ENCODE measurements around the gene POLR2L. TPM values are rescaled to one million over a fixed set of nuclear protein-coding genes. Genes with fewer than 3 reads are reported as not detected.

The POLR2L gene
- total RNA-seq, 3 donors from 2014 or later (not counting 1 experiment from before 2014, with no cell fraction given) = 48.2 to 63.8 (median 61.2) TPM

GRCh38 chr11:855796-856195 lies 13.5 kb upstream of the POLR2L start:
- H3K36me3 ChIP-seq (ENCODE audit: control insufficient read depth, insufficient read depth, low read length) = no peaks in the 10 kb centered on the region
- no peak overlapping the region for H3K27ac Mint-ChIP-seq

DNA sequence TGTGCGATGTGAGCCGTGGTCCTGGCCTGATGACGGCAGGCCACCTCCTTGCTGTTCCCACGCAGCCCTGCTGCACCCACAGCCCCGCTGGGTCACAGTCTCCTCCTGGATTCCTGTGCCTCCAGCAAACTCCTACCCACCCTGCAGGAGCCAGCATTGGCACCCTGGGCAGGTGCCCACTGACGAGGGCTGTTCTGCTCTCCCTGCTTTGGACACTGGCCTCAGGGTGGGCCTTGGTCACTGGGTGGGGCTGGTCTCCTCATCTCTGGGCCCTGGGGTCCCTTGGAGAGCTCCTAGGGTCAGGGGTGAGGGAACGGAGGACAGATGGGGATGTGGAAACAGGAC lies 13.0 kb upstream of the POLR2L start:
- Histone ChIP-seq H3K27me3 (ENCODE audit: control insufficient read depth, insufficient read depth, low read length) (no peaks in the 10 kb centered on the region), H3K4me3 (ENCODE audit: low read length) (no peak overlapping the region), H3K27ac (ENCODE audit: low read length) (no peak overlapping the region), H3K4me1 (ENCODE audit: control insufficient read depth, insufficient read depth, low read length) (peaks cover 15% of the 10 kb centered on the region), H3K36me3 (ENCODE audit: control insufficient read depth, insufficient read depth, low read length) (no peaks in the 10 kb centered on the region), H3K9me3 (ENCODE audit: control insufficient read depth, insufficient read depth, low read length) (no peaks in the 10 kb centered on the region)
- intact Hi-C loops (cut with micrococcal nuclease) = no loop called here
- Mint-ChIP-seq H3K4me3 (no peak overlapping the region), H3K4me1 (peaks cover 7 to 12% of the 10 kb centered on the region in 2 donors), H3K27me3 (ENCODE audit: low read depth in 2 of 2) (no peaks in the 10 kb centered on the region), H3K27ac (no peak overlapping the region), H3K9me3 (no peaks in the 10 kb centered on the region), H3K36me3 (no peaks in the 10 kb centered on the region)
- TF ChIP-seq, protein P1, sequence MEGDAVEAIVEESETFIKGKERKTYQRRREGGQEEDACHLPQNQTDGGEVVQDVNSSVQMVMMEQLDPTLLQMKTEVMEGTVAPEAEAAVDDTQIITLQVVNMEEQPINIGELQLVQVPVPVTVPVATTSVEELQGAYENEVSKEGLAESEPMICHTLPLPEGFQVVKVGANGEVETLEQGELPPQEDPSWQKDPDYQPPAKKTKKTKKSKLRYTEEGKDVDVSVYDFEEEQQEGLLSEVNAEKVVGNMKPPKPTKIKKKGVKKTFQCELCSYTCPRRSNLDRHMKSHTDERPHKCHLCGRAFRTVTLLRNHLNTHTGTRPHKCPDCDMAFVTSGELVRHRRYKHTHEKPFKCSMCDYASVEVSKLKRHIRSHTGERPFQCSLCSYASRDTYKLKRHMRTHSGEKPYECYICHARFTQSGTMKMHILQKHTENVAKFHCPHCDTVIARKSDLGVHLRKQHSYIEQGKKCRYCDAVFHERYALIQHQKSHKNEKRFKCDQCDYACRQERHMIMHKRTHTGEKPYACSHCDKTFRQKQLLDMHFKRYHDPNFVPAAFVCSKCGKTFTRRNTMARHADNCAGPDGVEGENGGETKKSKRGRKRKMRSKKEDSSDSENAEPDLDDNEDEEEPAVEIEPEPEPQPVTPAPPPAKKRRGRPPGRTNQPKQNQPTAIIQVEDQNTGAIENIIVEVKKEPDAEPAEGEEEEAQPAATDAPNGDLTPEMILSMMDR (IDR thresholded peaks at IDR 0.05) = no peak
- no peak for DNase-seq
- no peak for ATAC-seq
- 93% methylated on average over 7 of the region's 7 CpGs for WGBS (ENCODE audit: insufficient coverage)

More at GRCh38 chr11:855796-856195, 13.5 kb upstream of the POLR2L start:
- WGBS (ENCODE audit: insufficient coverage) = 91% methylated on average over 12 of the region's 12 CpGs
- TF ChIP-seq, protein P1 (IDR thresholded peaks at IDR 0.05) = no peak
- Histone ChIP-seq H3K4me1 (ENCODE audit: control insufficient read depth, insufficient read depth, low read length) (peaks cover 15% of the 10 kb centered on the region), H3K4me3 (ENCODE audit: low read length) (no peak overlapping the region), H3K27ac (ENCODE audit: low read length) (no peak overlapping the region), H3K27me3 (ENCODE audit: control insufficient read depth, insufficient read depth, low read length) (no peaks in the 10 kb centered on the region), H3K9me3 (ENCODE audit: control insufficient read depth, insufficient read depth, low read length) (no peaks in the 10 kb centered on the region)
- H3K9me3 Mint-ChIP-seq = no peaks in the 10 kb centered on the region
- no peaks in the 10 kb centered on the region for H3K27me3 Mint-ChIP-seq (ENCODE audit: low read depth in 2 of 2)
- H3K4me1 Mint-ChIP-seq = peaks cover 7 to 12% of the 10 kb centered on the region in 2 donors
- no peak for ATAC-seq
- intact Hi-C loops (cut with micrococcal nuclease) = no loop called here
- no peak for DNase-seq
- no peak overlapping the region for H3K4me3 Mint-ChIP-seq
- no peaks in the 10 kb centered on the region for H3K36me3 Mint-ChIP-seq

DNA sequence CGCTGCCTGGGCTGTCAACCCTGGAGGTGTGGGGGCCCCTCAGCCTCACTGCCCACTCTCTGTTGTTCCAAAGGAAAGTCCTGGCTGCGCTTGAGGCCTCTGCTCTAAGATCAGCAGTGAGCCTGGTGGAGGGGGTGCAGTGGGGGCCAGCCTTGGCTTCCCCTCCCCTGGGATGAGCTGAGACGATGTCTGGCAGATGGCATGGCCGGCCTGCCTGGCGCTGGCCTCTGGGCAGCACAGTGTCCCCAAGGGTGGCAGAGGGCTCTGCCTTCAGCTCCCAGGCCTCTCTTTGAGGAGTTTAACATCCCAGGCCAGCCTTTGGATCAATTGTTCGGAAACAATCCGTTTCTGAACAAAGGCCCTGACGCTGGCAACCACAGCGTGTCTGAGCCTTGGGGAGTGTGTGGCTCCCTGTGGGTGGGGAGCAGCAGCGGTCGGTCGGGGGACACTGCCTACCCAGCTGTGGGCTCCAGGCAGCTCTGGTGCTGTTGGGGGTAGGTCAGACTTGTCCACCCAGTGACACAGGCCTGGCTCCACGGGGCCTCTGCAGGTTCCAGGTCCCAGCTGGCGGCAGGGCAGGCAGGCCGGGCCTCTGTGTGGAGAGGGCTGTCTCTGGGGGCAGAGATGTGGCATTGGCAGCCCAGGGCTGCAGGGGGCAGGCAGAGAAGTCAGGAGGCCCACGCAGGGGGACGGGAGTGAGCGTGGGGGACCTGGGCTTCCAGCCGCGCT lies 12.4 kb upstream of the POLR2L start:
- no peak for DNase-seq
- no peak overlapping the region for H3K27ac Mint-ChIP-seq
- no peaks in the 10 kb centered on the region for H3K9me3 ChIP-seq (ENCODE audit: control insufficient read depth, insufficient read depth, low read length)
- H3K4me3 ChIP-seq (ENCODE audit: low read length) = no peak overlapping the region
- TF ChIP-seq, protein P1 (IDR thresholded peaks at IDR 0.05) = no peak
- peaks cover 15% of the 10 kb centered on the region for H3K4me1 ChIP-seq (ENCODE audit: control insufficient read depth, insufficient read depth, low read length)
- H3K4me3 Mint-ChIP-seq = no peak overlapping the region
- H3K27me3 Mint-ChIP-seq (ENCODE audit: low read depth in 2 of 2) = no peaks in the 10 kb centered on the region
- 92% methylated on average over 20 of the region's 20 CpGs for WGBS (ENCODE audit: insufficient coverage)
- ATAC-seq = no peak
- H3K27me3 ChIP-seq (ENCODE audit: control insufficient read depth, insufficient read depth, low read length) = no peaks in the 10 kb centered on the region
- peaks cover 7 to 12% of the 10 kb centered on the region in 2 donors for H3K4me1 Mint-ChIP-seq
- H3K36me3 ChIP-seq (ENCODE audit: control insufficient read depth, insufficient read depth, low read length) = no peaks in the 10 kb centered on the region
- no peak overlapping the region for H3K27ac ChIP-seq (ENCODE audit: low read length)
- H3K9me3 Mint-ChIP-seq = no peaks in the 10 kb centered on the region
- intact Hi-C loops (cut with micrococcal nuclease) = no loop called here
- H3K36me3 Mint-ChIP-seq = no peaks in the 10 kb centered on the region

Data from natural killer cell (primary cell).